Panc1 (cell line): Measurements from ENCODE around the gene SPOCK1.

Experiments
- CTCF ChIP-seq: fragments of 450-650 bp; IDR thresholded peaks from 2 replicates; pipeline ENCODE4 v1.5.1; 2017; ENCODE audit warnings: mild to moderate bottlenecking
- POLR2AphosphoS5 ChIP-seq: IDR thresholded peaks from 2 replicates; pipeline ENCODE4 v1.6.1; 2012; ENCODE audit warnings: mild to moderate bottlenecking, low read depth, low read length, moderate library complexity
- SIN3A ChIP-seq: IDR thresholded peaks from 2 replicates; pipeline ENCODE4 v1.6.1; 2012; ENCODE audit warnings: low read depth, mild to moderate bottlenecking, low read length, moderate library complexity, borderline replicate concordance; ENCODE audit not compliant: insufficient read depth

- TF ChIP-seq POLR2AphosphoS5 (no peak), CTCF (no peak), SIN3A (no peak)
These were observed 319.9 kb downstream of the SPOCK1 start for GRCh38 chr5:137179203-137179602.
